HEK293T (cell line): Measurements from ENCODE around the gene TRAF6.
"Not testable (repeated sequence)": the region's sequence is repeated elsewhere in the genome, so short reads cannot be mapped to it uniquely, and the experiment has no call there.

Source experiments
- CTCF ChIA-PET: fragments of 350-600 bp; formaldehyde crosslinking; extraction: SDS; loops from one replicate; lab custom pipeline; 2021; ENCODE audit warnings: antibody characterized with exemption, inconsistent platforms; lab: Yijun Ruan, JAX
- POLR2A ChIA-PET: fragments of 350-600 bp; formaldehyde crosslinking; extraction: SDS; loops from one replicate; lab custom pipeline; 2020; ENCODE audit warnings: antibody characterized with exemption, inconsistent platforms; lab: Yijun Ruan, JAX
- DNase-seq: peaks from one replicate; pipeline ENCODE4 v3.0.0; 2012; ENCODE audit warnings: mixed read lengths; ENCODE audit errors: extremely low spot score
- ARNT ChIP-seq: fragments of 450-650 bp; IDR thresholded peaks from 2 replicates; pipeline ENCODE4 v1.6.1; 2017; ENCODE audit warnings: mild to moderate bottlenecking
- BHLHE40 ChIP-seq: fragments of 450-650 bp; IDR thresholded peaks from 2 replicates; pipeline ENCODE4 v1.6.1; 2016; ENCODE audit warnings: mild to moderate bottlenecking, moderate library complexity, borderline replicate concordance
- CTBP1 ChIP-seq: fragments of 450-650 bp; IDR thresholded peaks from 2 replicates; pipeline ENCODE4 v1.6.1; 2016; ENCODE audit warnings: borderline replicate concordance
- ELF4 ChIP-seq: fragments of 450-650 bp; IDR thresholded peaks from 2 replicates; pipeline ENCODE4 v1.6.1; 2017; ENCODE audit warnings: antibody characterized with exemption
- FOXA1 ChIP-seq: fragments of 450-650 bp; IDR thresholded peaks from 2 replicates; pipeline ENCODE4 v1.6.1; 2016; ENCODE audit warnings: mild to moderate bottlenecking
- FOXK2 ChIP-seq: fragments of 450-650 bp; IDR thresholded peaks from 2 replicates; pipeline ENCODE4 v1.6.1; 2016; ENCODE audit warnings: mild to moderate bottlenecking
- FOXM1 ChIP-seq: fragments of 450-650 bp; IDR thresholded peaks from 2 replicates; pipeline ENCODE4 v1.6.1; 2017; ENCODE audit warnings: mild to moderate bottlenecking, borderline replicate concordance
- HDGF ChIP-seq: fragments of 450-650 bp; IDR thresholded peaks from 2 replicates; pipeline ENCODE4 v1.6.1; 2017; ENCODE audit warnings: antibody characterized with exemption, borderline replicate concordance
- L3MBTL2 ChIP-seq: fragments of 450-650 bp; conservative IDR thresholded peaks from 2 replicates; pipeline ENCODE4 v1.6.1; 2016; ENCODE audit warnings: mild to moderate bottlenecking
- LEF1 ChIP-seq: fragments of 450-650 bp; IDR thresholded peaks from 2 replicates; pipeline ENCODE4 v1.6.1; 2017; ENCODE audit warnings: mild to moderate bottlenecking, borderline replicate concordance
- NFRKB ChIP-seq: fragments of 450-650 bp; IDR thresholded peaks from 2 replicates; pipeline ENCODE4 v1.6.1; 2016; ENCODE audit warnings: mild to moderate bottlenecking, moderate library complexity
- PKNOX1 ChIP-seq: fragments of 450-650 bp; IDR thresholded peaks from 2 replicates; pipeline ENCODE4 v1.6.1; 2016
- SP1 ChIP-seq: fragments of 450-650 bp; IDR thresholded peaks from 2 replicates; pipeline ENCODE4 v1.6.1; 2017
- SUZ12 ChIP-seq: fragments of 450-650 bp; IDR thresholded peaks from 2 replicates; pipeline ENCODE4 v1.6.1; 2016; ENCODE audit warnings: mild to moderate bottlenecking
- TARDBP ChIP-seq: fragments of 450-650 bp; IDR thresholded peaks from 2 replicates; pipeline ENCODE4 v1.6.1; 2016
- ZNF384 ChIP-seq: fragments of 450-650 bp; IDR thresholded peaks from 2 replicates; pipeline ENCODE4 v1.6.1; 2016

Gene TRAF6

DNA sequence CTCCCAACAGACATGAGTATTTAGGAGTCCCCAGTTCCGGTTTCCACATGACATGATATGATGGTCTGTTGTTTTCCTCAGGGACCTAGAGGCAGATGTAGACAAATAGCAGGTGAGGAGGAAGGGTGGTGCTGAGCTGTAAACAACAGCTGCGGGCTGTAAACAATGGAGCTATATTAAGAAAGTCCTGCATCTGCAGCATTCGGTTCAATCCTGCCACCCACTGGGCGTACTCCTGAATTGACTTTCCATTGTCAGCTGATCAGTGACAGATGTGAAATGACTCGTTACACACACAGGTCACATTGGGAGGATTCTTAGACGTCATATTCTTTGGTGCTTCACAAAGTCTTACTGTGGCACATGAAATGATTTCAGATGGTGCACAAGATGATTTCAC is 30.9 kb upstream of the TRAF6 start:
- DNase-seq, result peak; percentile 33
- ChIA-PET CTCF (interaction anchor here (0.9 to 1.0 kb wide), 2 partner anchors 40 to 48 kb away, joined by 3 read pairs; no protein-coding TSS in a partner anchor), POLR2A (no interaction called here)
- TF ChIP-seq ELF4 (no peak), SP1 (no peak), ZNF384 (no peak), TARDBP (no peak), L3MBTL2 (no peak)

DNA sequence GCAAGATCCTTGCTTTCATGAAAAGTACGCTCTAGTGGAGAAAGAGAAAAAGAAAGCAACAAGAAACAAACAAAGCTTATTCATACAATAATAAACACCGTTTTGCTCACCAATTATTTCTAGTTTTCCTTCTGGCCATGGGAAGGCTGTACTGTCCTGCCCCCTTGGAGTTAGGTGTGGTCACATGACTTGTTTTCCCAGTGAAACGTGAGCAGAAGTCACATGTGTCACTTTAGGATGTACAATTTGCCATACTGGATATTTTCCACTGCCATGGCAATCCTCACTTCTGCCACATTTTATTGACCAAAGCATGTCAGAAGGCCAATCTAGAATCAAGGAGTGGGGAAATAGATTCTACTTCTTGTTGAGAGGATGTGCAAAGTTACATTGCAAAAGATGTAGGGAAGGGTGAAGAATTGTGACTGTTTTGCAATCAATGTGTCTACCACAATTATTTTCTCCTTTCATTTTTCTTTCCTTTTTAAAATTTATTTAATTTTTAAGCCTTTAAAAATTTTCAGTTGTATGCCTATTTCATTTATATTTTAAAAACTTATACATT is 24.3 kb upstream of the TRAF6 start:
- DNase-seq, result no peak
- CTCF ChIA-PET, result no interaction called here

DNA sequence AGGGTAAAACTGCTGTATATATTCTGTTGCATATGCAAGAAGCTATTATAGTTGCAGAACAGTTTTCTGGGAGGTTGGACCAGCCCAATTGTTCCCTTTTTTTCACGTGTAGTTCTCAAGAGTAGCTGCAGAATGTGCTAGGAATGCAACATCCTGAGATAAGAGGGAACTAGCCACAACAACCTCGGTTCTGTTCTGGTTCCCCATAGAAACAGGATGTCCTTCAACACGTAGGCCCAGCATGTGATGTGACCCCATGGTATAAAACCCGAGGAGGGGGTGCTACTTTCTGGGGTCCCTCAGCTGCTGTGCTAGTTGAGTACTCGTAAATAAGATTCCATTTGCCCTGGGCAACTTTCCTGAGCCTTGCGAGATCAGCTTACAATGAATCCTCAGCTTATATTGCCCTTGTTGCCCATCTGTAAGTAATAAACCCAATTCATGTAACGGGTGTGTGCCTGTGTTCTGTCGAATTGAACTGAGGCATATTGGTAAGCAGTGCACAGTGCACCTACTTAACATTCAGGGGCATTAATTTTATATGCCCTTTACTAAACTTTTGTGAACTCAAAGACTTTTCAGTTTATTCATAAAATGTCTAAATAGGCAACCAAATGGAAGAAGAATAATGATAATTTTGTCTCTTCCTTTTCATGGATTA is 23.0 kb upstream of the TRAF6 start:
- ChIA-PET POLR2A (no interaction called here), CTCF (no interaction called here)
- no peak for DNase-seq
- no peak for TF ChIP-seq FOXA1
- TF ChIP-seq FOXM1, result no peak
- no peak for TF ChIP-seq ELF4
- TF ChIP-seq NFRKB, result no peak
- no peak for TF ChIP-seq FOXK2
- no peak for TF ChIP-seq ZNF384
- no peak for TF ChIP-seq TARDBP

More for the DNA sequence above, 24.3 kb upstream of the TRAF6 start:
- TF ChIP-seq L3MBTL2, result 0 out of 2 replicates have a peak, but pooled peaks have one; percentile 10
- no peak for TF ChIP-seq PKNOX1
- no peak for TF ChIP-seq LEF1
- TF ChIP-seq SP1, result no peak
- POLR2A ChIA-PET, result no interaction called here

DNA sequence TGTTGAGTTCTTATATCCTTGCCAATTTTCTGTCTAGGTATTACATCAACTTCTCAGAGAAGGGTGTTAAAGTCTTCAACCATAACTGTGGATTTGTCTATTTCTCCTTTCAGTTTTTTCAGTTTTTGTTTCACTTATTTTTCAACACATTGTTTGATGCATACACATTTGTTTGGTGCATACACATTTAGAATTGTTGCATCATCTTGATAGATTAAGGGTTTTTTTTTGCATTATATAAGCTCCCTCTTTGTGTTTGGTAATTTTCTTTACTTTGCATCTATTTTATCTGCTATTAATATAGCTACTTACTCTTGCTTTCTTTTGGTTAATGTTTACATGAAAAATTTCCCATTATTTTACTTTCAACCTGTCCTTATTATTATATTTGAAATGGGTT is 20.8 kb upstream of the TRAF6 start:
- TF ChIP-seq PKNOX1, result no peak
- TF ChIP-seq FOXM1, result no peak
- no peak for TF ChIP-seq FOXA1
- TF ChIP-seq SP1, result no peak
- no peak for TF ChIP-seq CTBP1
- no peak for TF ChIP-seq NFRKB
- no peak for TF ChIP-seq L3MBTL2
- no peak for TF ChIP-seq ARNT
- no peak for TF ChIP-seq ELF4
- TF ChIP-seq ZNF384, result no peak
- no peak for TF ChIP-seq BHLHE40
- no peak for TF ChIP-seq HDGF
- no peak for TF ChIP-seq FOXK2
- TF ChIP-seq SUZ12, result no peak
- TF ChIP-seq LEF1, result no peak
- no peak for TF ChIP-seq TARDBP
- ChIA-PET POLR2A (no interaction called here), CTCF (no interaction called here)
- DNase-seq, result no peak

- no peak for DNase-seq
Observed at GRCh38 chr11:36513965-36514364, 3.9 kb upstream of the TRAF6 start.

GRCh38 chr11:36512016-36512415 is 1.9 kb upstream of the TRAF6 start:
- CTCF ChIA-PET, result no interaction called here
- TF ChIP-seq L3MBTL2, result no peak
- TF ChIP-seq FOXM1, result no peak
- no peak for TF ChIP-seq SP1
- TF ChIP-seq BHLHE40, result no peak
- no peak for TF ChIP-seq NFRKB
- TF ChIP-seq ELF4, result no peak
- no peak for TF ChIP-seq TARDBP
- TF ChIP-seq LEF1, result no peak
- no peak for TF ChIP-seq SUZ12
- TF ChIP-seq CTBP1, result no peak
- TF ChIP-seq HDGF, result no peak
- no peak for TF ChIP-seq PKNOX1
- TF ChIP-seq ARNT, result no peak
- no peak for TF ChIP-seq ZNF384
- no peak for TF ChIP-seq FOXK2

More at GRCh38 chr11:36513965-36514364, 3.9 kb upstream of the TRAF6 start:
- ChIA-PET CTCF (no interaction called here), POLR2A (no interaction called here)
- TF ChIP-seq LEF1 (no peak), SUZ12 (no peak), NFRKB (no peak), ELF4 (no peak), FOXM1 (no peak), HDGF (no peak), L3MBTL2 (no peak), ZNF384 (no peak), BHLHE40 (no peak), FOXA1 (no peak), FOXK2 (no peak), PKNOX1 (no peak), CTBP1 (no peak), TARDBP (no peak), SP1 (no peak), ARNT (no peak)

GRCh38 chr11:36511062-36511461 is 990 bp upstream of the TRAF6 start:
- DNase-seq, result not testable (repeated sequence)
- ChIA-PET POLR2A (interaction anchor here (1.4 kb wide), 2 partner anchors 10 to 18 kb away, joined by 4 to 8 read pairs; no protein-coding TSS in a partner anchor), CTCF (interaction anchor here (1.3 kb wide), 1 partner anchor 10 kb away, joined by 4 read pairs; no protein-coding TSS in a partner anchor)

More at GRCh38 chr11:36512016-36512415, 1.9 kb upstream of the TRAF6 start:
- no peak for DNase-seq
- POLR2A ChIA-PET, result no interaction called here
